Activated naive CD4-positive, alpha-beta T cell treated with anti-CD3 and anti-CD28 coated beads, Interleukin-2, amount 50 U/mL, for 16 hours (primary cell): Measurements from ENCODE around the gene SLC30A9.

ENCODE experiments used
- DNase-seq: peaks from one replicate; pipeline ENCODE4 v3.0.0-alpha.2; 2020

SLC30A9 gene

GRCh38 chr4:42008011-42008786 is 17.9 kb downstream of the SLC30A9 start:
- no peak for DNase-seq

GRCh38 chr4:42015438-42015837 is 25.1 kb downstream of the SLC30A9 start:
- DNase-seq = no peak

GRCh38 chr4:42018451-42018850 is 28.1 kb downstream of the SLC30A9 start:
- no peak for DNase-seq

GRCh38 chr4:42048394-42048793 is 58.1 kb downstream of the SLC30A9 start:
- DNase-seq = no peak

- DNase-seq = no peak
These were observed 60.4 kb downstream of the SLC30A9 start for GRCh38 chr4:42050516-42051249.

- no peak for DNase-seq
These were observed 76.1 kb downstream of the SLC30A9 start for GRCh38 chr4:42066402-42066801.

GRCh38 chr4:42067264-42067663 is 76.9 kb downstream of the SLC30A9 start:
- no peak for DNase-seq

GRCh38 chr4:42070463-42070862 is 80.1 kb downstream of the SLC30A9 start:
- no peak for DNase-seq

- DNase-seq = no peak
These were observed 84.0 kb downstream of the SLC30A9 start for GRCh38 chr4:42074294-42074693.

- DNase-seq = no peak
These were observed 88.0 kb downstream of the SLC30A9 start for GRCh38 chr4:42078184-42078801.

GRCh38 chr4:42080306-42080705 is 90.0 kb downstream of the SLC30A9 start:
- DNase-seq = no peak

GRCh38 chr4:42083816-42084215 is 93.5 kb downstream of the SLC30A9 start:
- DNase-seq = no peak

GRCh38 chr4:42088386-42088785 is 98.1 kb downstream of the SLC30A9 start:
- DNase-seq = no peak

GRCh38 chr4:42101446-42101975 is 111.2 kb downstream of the SLC30A9 start:
- no peak for DNase-seq

GRCh38 chr4:42104521-42104920 is 114.2 kb downstream of the SLC30A9 start:
- DNase-seq = no peak

GRCh38 chr4:42112846-42113245 is 122.5 kb downstream of the SLC30A9 start:
- DNase-seq = no peak

GRCh38 chr4:42119886-42120285 is 129.6 kb downstream of the SLC30A9 start:
- no peak for DNase-seq

- DNase-seq = no peak
These were observed 131.9 kb downstream of the SLC30A9 start for GRCh38 chr4:42122237-42122636.

GRCh38 chr4:42123071-42123644 is 132.8 kb downstream of the SLC30A9 start:
- no peak for DNase-seq

- no peak for DNase-seq
These were observed 141.8 kb downstream of the SLC30A9 start for GRCh38 chr4:42132099-42132498.

- DNase-seq = no peak
These were observed 142.7 kb downstream of the SLC30A9 start for GRCh38 chr4:42133006-42133405.

GRCh38 chr4:42136371-42136770 is 146.0 kb downstream of the SLC30A9 start:
- no peak for DNase-seq
